ENCODE data around the gene ALG1.
"Not testable (repeated sequence)": the region's sequence is repeated elsewhere in the genome, so short reads cannot be mapped to it uniquely, and the experiment has no call there.

The ALG1 gene

DNA sequence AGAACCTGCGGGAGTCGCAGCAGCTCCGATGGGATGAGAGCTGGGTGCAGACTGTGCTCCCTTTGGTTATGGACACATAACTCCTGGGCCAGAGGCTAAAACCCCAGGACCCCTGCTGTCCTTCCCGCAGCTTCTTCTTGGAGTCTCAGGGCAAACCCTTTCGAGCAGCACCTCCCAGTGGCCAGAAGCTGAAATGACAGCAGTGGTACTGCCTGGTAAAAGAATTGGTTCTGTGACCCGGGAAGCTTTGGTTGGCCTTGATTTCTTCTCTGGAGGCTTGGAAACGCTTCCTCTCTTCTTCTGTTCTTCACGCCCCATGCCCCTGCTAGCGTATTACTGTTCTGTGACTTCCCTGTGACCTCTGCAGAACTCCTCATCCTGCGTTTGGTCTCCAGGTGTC, 13.2 kb downstream of the ALG1 start:
- not testable (repeated sequence) for H3K36me3 ChIP-seq (ENCODE audit: low read length); H3K79me2 ChIP-seq (ENCODE audit: insufficient read depth, low read length); H3K9ac ChIP-seq (ENCODE audit: low read length); H3F3A ChIP-seq (ENCODE audit: insufficient read depth); H3K27me3 ChIP-seq (ENCODE audit: low read length); H3K27ac ChIP-seq (ENCODE audit: low read depth, low read length); H2AFZ ChIP-seq (ENCODE audit: low read depth, low read length, severe bottlenecking); H3K9me3 ChIP-seq (ENCODE audit: insufficient read depth, low read length); H3K4me3 ChIP-seq (ENCODE audit: insufficient read depth, low read length, poor library complexity, severe bottlenecking); H3K9me2 ChIP-seq (replicated peaks; ENCODE audit: insufficient read depth, low read length); H4K20me1 ChIP-seq (ENCODE audit: low read depth, low read length); H3K4me2 ChIP-seq (ENCODE audit: low read depth, low read length, poor library complexity, severe bottlenecking)
- TF ChIP-seq, protein P1, sequence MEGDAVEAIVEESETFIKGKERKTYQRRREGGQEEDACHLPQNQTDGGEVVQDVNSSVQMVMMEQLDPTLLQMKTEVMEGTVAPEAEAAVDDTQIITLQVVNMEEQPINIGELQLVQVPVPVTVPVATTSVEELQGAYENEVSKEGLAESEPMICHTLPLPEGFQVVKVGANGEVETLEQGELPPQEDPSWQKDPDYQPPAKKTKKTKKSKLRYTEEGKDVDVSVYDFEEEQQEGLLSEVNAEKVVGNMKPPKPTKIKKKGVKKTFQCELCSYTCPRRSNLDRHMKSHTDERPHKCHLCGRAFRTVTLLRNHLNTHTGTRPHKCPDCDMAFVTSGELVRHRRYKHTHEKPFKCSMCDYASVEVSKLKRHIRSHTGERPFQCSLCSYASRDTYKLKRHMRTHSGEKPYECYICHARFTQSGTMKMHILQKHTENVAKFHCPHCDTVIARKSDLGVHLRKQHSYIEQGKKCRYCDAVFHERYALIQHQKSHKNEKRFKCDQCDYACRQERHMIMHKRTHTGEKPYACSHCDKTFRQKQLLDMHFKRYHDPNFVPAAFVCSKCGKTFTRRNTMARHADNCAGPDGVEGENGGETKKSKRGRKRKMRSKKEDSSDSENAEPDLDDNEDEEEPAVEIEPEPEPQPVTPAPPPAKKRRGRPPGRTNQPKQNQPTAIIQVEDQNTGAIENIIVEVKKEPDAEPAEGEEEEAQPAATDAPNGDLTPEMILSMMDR (IDR thresholded peaks at IDR 0.05; ENCODE audit: insufficient read depth, low read length, poor library complexity, severe bottlenecking), result peak; percentile 38

DNA sequence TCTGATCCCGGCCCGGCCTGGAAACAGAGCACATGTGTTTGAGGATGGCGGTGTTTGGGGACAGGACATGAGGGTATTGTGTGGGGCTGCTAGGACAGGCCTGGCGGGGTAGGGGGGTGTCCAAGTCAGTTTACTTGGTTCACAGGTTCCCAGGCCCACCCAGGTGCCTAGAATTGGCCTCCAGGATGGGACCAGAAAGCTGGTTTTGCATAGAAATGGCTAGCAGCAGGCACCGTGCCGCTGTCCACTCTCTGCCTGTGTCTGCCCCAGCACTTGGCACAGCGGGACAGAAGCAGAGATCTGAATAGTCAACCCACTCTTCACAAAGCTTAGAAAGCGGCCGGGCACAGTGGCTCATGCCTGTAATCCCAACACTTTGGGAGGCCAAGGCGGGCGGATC, 14.1 kb downstream of the ALG1 start:
- H3K36me3 ChIP-seq (ENCODE audit: low read length); H3K79me2 ChIP-seq (ENCODE audit: insufficient read depth, low read length); H3K27ac ChIP-seq (ENCODE audit: low read depth, low read length); H3K9ac ChIP-seq (ENCODE audit: low read length); H2AFZ ChIP-seq (ENCODE audit: low read depth, low read length, severe bottlenecking); H4K20me1 ChIP-seq (ENCODE audit: low read depth, low read length); H3K4me3 ChIP-seq (ENCODE audit: insufficient read depth, low read length, poor library complexity, severe bottlenecking); H3F3A ChIP-seq (ENCODE audit: insufficient read depth); H3K4me2 ChIP-seq (ENCODE audit: low read depth, low read length, poor library complexity, severe bottlenecking); H3K9me3 ChIP-seq (ENCODE audit: insufficient read depth, low read length); H3K9me2 ChIP-seq (replicated peaks; ENCODE audit: insufficient read depth, low read length); H3K27me3 ChIP-seq (ENCODE audit: low read length): not testable (repeated sequence)

DNA sequence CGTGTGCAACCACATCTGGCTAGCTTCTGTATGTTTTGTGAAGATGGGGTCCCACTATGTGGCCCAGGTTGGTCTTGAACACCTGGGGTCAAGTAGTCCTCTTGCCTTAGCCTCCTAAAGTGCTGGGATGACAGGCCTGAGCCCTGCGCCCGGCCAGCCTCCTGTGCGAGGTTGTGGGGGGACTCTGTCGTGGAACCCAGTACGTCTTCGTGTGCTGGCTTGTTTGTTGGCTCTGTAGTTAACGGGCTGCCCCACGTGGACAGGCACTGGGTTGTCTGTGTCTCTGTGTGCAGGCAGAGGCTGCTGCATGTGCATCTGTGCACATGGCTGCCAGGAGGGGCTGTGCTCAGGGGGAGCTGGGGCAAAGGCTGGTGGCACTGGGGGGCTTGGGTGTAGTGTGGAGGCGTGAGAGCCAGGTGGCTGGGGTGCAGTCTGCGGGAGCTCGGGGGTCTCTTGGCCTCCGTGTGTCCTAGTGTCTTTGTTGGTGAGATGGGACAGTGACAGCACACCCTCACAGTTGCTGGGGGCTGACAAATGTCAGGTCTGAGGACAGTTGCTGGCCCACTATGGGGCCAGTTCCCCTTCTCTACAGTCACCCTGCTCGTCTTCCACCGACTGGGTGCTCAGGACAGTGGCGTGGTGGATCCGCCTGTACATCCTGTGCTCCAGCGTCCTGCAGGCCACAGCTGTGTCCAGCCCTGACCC, 16.6 kb downstream of the ALG1 start:
- H2AFZ ChIP-seq (ENCODE audit: low read depth, low read length, severe bottlenecking); H3K4me3 ChIP-seq (ENCODE audit: insufficient read depth, low read length, poor library complexity, severe bottlenecking); H3K9me2 ChIP-seq (replicated peaks; ENCODE audit: insufficient read depth, low read length); H3K79me2 ChIP-seq (ENCODE audit: insufficient read depth, low read length); H3K27me3 ChIP-seq (ENCODE audit: low read length); H3K27ac ChIP-seq (ENCODE audit: low read depth, low read length); H3K9ac ChIP-seq (ENCODE audit: low read length); H3K4me2 ChIP-seq (ENCODE audit: low read depth, low read length, poor library complexity, severe bottlenecking); H3F3A ChIP-seq (ENCODE audit: insufficient read depth); H3K9me3 ChIP-seq (ENCODE audit: insufficient read depth, low read length); H4K20me1 ChIP-seq (ENCODE audit: low read depth, low read length); H3K36me3 ChIP-seq (ENCODE audit: low read length): not testable (repeated sequence)

DNA sequence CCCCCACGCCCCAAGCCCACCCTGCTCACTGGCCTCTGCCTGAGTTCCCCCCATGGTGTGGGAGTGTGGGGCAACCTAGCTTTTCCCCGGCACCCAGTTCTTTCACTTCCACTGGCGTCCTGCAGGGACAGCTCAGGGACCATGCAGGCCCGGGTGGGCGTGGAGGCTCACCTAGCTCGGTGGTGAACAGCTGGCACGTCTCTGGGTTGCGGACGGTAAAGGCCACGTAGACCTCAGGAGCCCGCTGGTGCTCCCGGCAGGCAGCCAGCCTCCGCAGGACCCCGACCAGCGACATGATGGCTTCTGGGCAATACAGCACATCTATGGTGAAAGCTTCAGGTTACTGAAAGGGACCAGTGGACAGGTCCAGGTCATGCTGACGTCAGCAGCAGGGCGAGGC, 17.3 kb downstream of the ALG1 start:
- H3K27me3 ChIP-seq (ENCODE audit: low read length); H2AFZ ChIP-seq (ENCODE audit: low read depth, low read length, severe bottlenecking); H3K79me2 ChIP-seq (ENCODE audit: insufficient read depth, low read length); H3F3A ChIP-seq (ENCODE audit: insufficient read depth); H4K20me1 ChIP-seq (ENCODE audit: low read depth, low read length); H3K36me3 ChIP-seq (ENCODE audit: low read length); H3K9me2 ChIP-seq (replicated peaks; ENCODE audit: insufficient read depth, low read length); H3K4me2 ChIP-seq (ENCODE audit: low read depth, low read length, poor library complexity, severe bottlenecking); H3K9ac ChIP-seq (ENCODE audit: low read length); H3K27ac ChIP-seq (ENCODE audit: low read depth, low read length); H3K9me3 ChIP-seq (ENCODE audit: insufficient read depth, low read length); H3K4me3 ChIP-seq (ENCODE audit: insufficient read depth, low read length, poor library complexity, severe bottlenecking): not testable (repeated sequence)

DNA sequence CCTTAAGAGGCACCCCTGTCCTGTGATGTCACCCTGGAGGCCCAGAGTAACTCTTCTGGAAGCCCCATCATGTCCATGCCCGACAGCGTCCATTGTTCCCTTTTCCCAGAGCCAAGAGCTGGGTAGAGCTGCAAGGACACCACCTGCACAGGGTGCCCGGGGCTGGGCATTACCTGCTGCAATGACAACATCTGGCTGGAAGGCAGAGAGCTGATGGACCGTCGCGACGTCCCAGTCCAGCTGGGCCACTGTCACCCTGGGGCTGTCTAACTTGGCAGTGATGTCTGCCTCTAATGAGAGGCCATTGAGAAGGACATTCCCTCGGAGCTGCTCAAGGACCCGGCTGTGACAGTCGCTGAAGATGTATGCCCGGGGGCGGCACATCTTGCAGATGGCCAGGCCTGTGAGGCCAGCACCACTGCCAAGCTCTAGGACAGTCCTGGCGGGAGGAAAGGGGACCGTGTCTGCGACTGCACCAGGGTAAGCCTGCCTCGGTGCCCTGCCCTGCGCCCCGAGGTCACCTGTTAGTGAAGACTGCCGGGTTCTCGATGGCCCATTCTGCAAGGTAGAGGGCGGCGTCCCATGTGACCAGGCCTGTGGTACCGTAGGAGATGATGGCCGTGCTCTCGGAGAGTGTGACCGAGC, 18.4 kb downstream of the ALG1 start:
- not testable (repeated sequence) for H3K27me3 ChIP-seq (ENCODE audit: low read length); H4K20me1 ChIP-seq (ENCODE audit: low read depth, low read length); H3K4me3 ChIP-seq (ENCODE audit: insufficient read depth, low read length, poor library complexity, severe bottlenecking); H3K79me2 ChIP-seq (ENCODE audit: insufficient read depth, low read length); H3F3A ChIP-seq (ENCODE audit: insufficient read depth); H3K36me3 ChIP-seq (ENCODE audit: low read length); H3K4me2 ChIP-seq (ENCODE audit: low read depth, low read length, poor library complexity, severe bottlenecking); H2AFZ ChIP-seq (ENCODE audit: low read depth, low read length, severe bottlenecking); H3K9me2 ChIP-seq (replicated peaks; ENCODE audit: insufficient read depth, low read length); H3K27ac ChIP-seq (ENCODE audit: low read depth, low read length); H3K9me3 ChIP-seq (ENCODE audit: insufficient read depth, low read length); H3K9ac ChIP-seq (ENCODE audit: low read length)

DNA sequence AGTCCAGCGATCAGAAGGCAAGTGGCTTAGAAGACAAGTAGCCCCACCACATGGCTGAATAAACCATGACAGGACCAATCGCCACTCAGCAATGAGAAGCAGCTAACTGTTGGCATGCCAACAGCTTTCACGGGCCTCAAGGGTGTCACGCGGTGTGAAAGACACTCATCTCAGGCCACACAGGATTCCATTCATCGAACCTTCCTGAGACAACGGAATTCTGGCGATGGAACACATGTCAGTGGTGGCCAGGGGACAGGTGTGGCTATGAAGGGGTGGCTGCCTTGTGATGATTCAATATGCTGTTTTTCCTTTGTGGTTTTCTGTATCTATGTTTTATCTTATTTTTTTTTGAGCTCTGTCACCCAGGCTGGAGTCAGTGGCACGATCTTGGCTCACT, 18.9 kb downstream of the ALG1 start:
- not testable (repeated sequence) for H3K27ac ChIP-seq (ENCODE audit: low read depth, low read length); H3K9ac ChIP-seq (ENCODE audit: low read length); H3K79me2 ChIP-seq (ENCODE audit: insufficient read depth, low read length); H3K4me2 ChIP-seq (ENCODE audit: low read depth, low read length, poor library complexity, severe bottlenecking); H2AFZ ChIP-seq (ENCODE audit: low read depth, low read length, severe bottlenecking); H3F3A ChIP-seq (ENCODE audit: insufficient read depth); H4K20me1 ChIP-seq (ENCODE audit: low read depth, low read length); H3K27me3 ChIP-seq (ENCODE audit: low read length); H3K4me3 ChIP-seq (ENCODE audit: insufficient read depth, low read length, poor library complexity, severe bottlenecking); H3K36me3 ChIP-seq (ENCODE audit: low read length); H3K9me2 ChIP-seq (replicated peaks; ENCODE audit: insufficient read depth, low read length); H3K9me3 ChIP-seq (ENCODE audit: insufficient read depth, low read length)

DNA sequence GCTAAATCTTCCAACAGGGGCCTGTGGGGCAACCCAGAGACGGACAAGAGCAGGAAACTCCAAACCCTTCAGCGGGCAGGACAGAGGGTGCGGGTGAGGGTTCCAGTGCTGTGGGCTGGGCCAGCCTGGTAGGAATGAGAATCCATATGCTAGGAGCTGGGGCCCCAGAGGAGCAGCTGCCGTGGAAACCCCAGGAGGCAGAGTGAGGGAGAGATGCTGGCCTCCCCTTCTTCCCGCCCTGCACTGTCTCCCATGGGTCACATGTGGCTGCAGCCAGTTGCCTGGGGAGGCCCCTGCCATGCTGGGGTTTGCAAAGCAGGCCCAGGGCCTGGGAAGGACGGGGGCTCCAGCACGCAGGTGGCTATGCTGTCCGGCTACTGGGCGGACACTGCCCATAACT, 21.4 kb downstream of the ALG1 start:
- not testable (repeated sequence) for H3K27me3 ChIP-seq (ENCODE audit: low read length); H3F3A ChIP-seq (ENCODE audit: insufficient read depth); H4K20me1 ChIP-seq (ENCODE audit: low read depth, low read length); H3K9ac ChIP-seq (ENCODE audit: low read length); H3K4me3 ChIP-seq (ENCODE audit: insufficient read depth, low read length, poor library complexity, severe bottlenecking); H3K9me3 ChIP-seq (ENCODE audit: insufficient read depth, low read length); H3K9me2 ChIP-seq (replicated peaks; ENCODE audit: insufficient read depth, low read length); H2AFZ ChIP-seq (ENCODE audit: low read depth, low read length, severe bottlenecking); H3K4me2 ChIP-seq (ENCODE audit: low read depth, low read length, poor library complexity, severe bottlenecking); H3K79me2 ChIP-seq (ENCODE audit: insufficient read depth, low read length); H3K36me3 ChIP-seq (ENCODE audit: low read length); H3K27ac ChIP-seq (ENCODE audit: low read depth, low read length)

Data from SU-DHL-6 (cell line).